Endothelial cell of umbilical vein (primary cell): ENCODE measurements around the gene CAMTA1.

Source experiments
- EZH2 ChIP-seq: IDR thresholded peaks from 2 replicates; pipeline ENCODE4 v1.6.1; 2012; ENCODE audit warnings: borderline replicate concordance, low read depth, mild to moderate bottlenecking, moderate library complexity, low read length, inconsistent platforms; ENCODE audit not compliant: severe bottlenecking
- FOS ChIP-seq: IDR thresholded peaks from 2 replicates; pipeline ENCODE4 v1.6.1; 2011; ENCODE audit warnings: mild to moderate bottlenecking, low read length, moderate library complexity, borderline replicate concordance; ENCODE audit not compliant: insufficient read depth
- GATA2 ChIP-seq: IDR thresholded peaks from 2 replicates; pipeline ENCODE4 v1.7.0; 2011; ENCODE audit warnings: low read depth, mild to moderate bottlenecking, moderate library complexity, mixed read lengths, low read length; ENCODE audit not compliant: insufficient read length, insufficient read depth
- JUN ChIP-seq: IDR thresholded peaks from 2 replicates; pipeline ENCODE4 v1.6.1; 2011; ENCODE audit warnings: borderline replicate concordance, low read depth; ENCODE audit not compliant: insufficient read length, insufficient read depth
- MYC ChIP-seq: IDR thresholded peaks from one replicate; pipeline ENCODE4 v1.6.1; 2011; ENCODE audit warnings: mild to moderate bottlenecking, low read depth, low read length
- POLR2A ChIP-seq: IDR thresholded peaks from 2 replicates; pipeline ENCODE4 v1.6.1; 2012; ENCODE audit warnings: low read depth, mild to moderate bottlenecking, control low read depth, low read length
- POLR2AphosphoS5 ChIP-seq: IDR thresholded peaks from 2 replicates; pipeline ENCODE4 v1.6.1; 2012; ENCODE audit warnings: low read depth, mild to moderate bottlenecking, control low read depth, low read length, moderate library complexity; ENCODE audit not compliant: insufficient read depth
- TF ChIP-seq, protein P1 (sequence below), 2 donors: IDR thresholded peaks; 1 replicate in 1 of 2; 2 replicates in 1 of 2; pipeline ENCODE4 v1.5.1; 2011; ENCODE audit warnings: low read length in 2 of 2, mild to moderate bottlenecking in 2 of 2, moderate library complexity in 2 of 2, control low read depth in 1 of 2, inconsistent platforms in 1 of 2, low read depth in 1 of 2; ENCODE audit not compliant: insufficient read depth in 1 of 2; ENCODE audit errors: extremely low read depth in 1 of 2
- TF ChIP-seq, protein P2 (sequence below): IDR thresholded peaks from 2 replicates; pipeline ENCODE4 v1.6.1; 2011; ENCODE audit not compliant: insufficient read depth, insufficient read length

DNA sequence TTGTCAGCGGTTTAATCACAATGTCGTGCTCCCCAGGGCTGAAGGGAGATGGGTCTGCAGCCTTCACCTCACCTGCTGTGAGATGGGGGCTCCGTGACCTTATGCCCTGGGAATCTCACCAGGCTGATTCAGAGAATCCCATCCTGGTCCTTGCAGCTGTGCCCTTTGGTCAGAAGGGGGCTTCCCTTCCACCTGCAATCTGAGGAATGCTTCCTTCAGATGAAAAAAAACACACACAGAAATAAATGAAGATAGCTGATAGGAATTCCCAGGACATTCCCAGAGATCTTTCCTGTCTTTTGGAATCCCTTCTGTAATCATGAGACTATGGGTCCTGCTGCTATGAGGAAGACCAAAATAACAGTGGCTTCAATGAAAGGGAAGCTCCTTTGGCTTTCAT is 858.8 kb downstream of the CAMTA1 start:
- TF ChIP-seq, protein P1, sequence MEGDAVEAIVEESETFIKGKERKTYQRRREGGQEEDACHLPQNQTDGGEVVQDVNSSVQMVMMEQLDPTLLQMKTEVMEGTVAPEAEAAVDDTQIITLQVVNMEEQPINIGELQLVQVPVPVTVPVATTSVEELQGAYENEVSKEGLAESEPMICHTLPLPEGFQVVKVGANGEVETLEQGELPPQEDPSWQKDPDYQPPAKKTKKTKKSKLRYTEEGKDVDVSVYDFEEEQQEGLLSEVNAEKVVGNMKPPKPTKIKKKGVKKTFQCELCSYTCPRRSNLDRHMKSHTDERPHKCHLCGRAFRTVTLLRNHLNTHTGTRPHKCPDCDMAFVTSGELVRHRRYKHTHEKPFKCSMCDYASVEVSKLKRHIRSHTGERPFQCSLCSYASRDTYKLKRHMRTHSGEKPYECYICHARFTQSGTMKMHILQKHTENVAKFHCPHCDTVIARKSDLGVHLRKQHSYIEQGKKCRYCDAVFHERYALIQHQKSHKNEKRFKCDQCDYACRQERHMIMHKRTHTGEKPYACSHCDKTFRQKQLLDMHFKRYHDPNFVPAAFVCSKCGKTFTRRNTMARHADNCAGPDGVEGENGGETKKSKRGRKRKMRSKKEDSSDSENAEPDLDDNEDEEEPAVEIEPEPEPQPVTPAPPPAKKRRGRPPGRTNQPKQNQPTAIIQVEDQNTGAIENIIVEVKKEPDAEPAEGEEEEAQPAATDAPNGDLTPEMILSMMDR (IDR thresholded peaks at IDR 0.05; ENCODE audit: extremely low read depth in 1 of 2, insufficient read depth in 1 of 2, low read depth in 1 of 2, low read length in 2 of 2): no peak
- TF ChIP-seq POLR2A: no peak
- no peak for TF ChIP-seq POLR2AphosphoS5
- no peak for TF ChIP-seq EZH2
- TF ChIP-seq MYC: no peak
- TF ChIP-seq JUN: no peak
- TF ChIP-seq, protein P2, sequence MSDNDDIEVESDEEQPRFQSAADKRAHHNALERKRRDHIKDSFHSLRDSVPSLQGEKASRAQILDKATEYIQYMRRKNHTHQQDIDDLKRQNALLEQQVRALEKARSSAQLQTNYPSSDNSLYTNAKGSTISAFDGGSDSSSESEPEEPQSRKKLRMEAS: no peak
- no peak for TF ChIP-seq FOS
- TF ChIP-seq GATA2: no peak
